ENCODE data around the gene MYBPHL.

DNA sequence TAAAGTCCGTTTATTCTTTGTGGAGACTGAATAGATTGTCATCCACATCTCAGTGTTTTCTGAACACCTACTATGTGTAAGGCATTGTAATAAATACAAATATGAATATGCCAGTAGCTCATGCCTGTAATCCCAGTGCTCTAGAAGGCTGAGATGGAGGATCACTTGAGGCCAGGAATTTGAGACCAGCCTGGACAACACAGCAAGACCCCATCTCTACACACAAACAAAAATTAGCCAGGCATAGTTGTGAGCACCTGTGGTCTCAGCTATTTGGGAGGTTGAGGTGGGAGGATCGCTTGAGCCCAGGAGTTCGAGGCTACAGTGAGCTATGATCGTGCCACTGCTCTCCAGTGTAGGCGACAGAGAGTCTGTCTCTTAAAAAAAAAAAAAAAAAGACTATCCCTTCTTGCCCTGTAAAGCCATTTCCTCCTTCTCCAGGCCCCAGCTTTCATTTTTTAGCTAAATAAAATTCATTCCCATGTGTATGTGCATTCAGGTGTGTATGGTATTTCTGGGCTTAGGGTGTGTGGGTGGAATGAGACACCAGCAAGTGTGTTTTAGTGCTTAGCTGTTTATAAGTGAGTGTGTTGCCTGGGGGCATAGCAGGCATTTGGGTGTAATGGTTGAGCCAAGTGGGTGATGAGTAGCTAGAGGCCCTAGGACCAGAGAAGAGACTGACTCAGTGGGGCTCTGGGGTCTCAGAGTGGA is 49.7 kb downstream of the MYBPHL start:
- TF ChIP-seq, protein P1, sequence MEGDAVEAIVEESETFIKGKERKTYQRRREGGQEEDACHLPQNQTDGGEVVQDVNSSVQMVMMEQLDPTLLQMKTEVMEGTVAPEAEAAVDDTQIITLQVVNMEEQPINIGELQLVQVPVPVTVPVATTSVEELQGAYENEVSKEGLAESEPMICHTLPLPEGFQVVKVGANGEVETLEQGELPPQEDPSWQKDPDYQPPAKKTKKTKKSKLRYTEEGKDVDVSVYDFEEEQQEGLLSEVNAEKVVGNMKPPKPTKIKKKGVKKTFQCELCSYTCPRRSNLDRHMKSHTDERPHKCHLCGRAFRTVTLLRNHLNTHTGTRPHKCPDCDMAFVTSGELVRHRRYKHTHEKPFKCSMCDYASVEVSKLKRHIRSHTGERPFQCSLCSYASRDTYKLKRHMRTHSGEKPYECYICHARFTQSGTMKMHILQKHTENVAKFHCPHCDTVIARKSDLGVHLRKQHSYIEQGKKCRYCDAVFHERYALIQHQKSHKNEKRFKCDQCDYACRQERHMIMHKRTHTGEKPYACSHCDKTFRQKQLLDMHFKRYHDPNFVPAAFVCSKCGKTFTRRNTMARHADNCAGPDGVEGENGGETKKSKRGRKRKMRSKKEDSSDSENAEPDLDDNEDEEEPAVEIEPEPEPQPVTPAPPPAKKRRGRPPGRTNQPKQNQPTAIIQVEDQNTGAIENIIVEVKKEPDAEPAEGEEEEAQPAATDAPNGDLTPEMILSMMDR (IDR thresholded peaks at IDR 0.05; ENCODE audit: poor library complexity): no peak
- no peak for TF ChIP-seq EZH2 (IDR thresholded peaks at IDR 0.05; ENCODE audit: borderline replicate concordance)

All from hepatocyte (in vitro differentiated cells).